ENCODE results near the gene PYGB.

The PYGB gene

DNA sequence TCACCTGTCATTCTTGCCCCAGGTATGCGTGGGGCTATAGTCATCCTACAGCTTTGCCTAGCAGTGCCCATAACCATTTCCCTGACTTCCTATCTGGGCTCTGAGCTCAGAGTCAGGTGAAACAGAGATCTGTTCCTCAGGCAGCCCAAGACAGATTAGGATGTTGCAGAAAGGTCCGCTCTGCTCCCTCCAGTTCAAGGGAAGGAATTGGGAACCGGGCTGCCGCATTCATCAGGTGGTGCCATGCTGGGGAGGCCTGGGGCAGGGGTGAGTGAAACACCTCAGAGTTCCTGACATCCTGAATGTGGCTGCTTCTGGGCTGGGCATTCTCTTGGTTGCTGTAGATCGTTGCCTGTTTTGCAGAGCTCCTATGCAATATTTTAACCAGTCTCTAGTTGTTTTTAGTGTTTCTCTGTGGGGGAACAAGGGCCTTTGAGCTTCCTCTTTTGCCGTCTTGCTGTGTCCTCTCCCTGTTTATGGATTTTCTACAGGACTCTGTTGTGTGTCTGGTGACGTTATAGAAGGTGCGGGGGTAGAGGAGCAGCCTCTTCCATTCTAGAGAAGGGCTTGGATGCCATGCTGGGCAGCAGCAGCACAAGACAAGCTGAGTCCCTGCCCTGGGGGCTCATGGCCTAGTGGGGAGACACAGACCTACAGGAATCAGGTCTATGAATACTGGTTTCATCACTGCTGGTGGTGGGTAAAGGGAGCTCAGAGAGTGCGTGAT lies 43.2 kb upstream of the PYGB start:
- no peak overlapping the region for H3K4me3 ChIP-seq (ENCODE audit: low read depth, low read length)
- peak; percentile 66 for DNase-seq (ENCODE audit: low read depth)
- TF ChIP-seq, protein P1, sequence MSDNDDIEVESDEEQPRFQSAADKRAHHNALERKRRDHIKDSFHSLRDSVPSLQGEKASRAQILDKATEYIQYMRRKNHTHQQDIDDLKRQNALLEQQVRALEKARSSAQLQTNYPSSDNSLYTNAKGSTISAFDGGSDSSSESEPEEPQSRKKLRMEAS (IDR thresholded peaks at IDR 0.05; ENCODE audit: low read depth, low read length), result no peak
- TF ChIP-seq, protein P2, sequence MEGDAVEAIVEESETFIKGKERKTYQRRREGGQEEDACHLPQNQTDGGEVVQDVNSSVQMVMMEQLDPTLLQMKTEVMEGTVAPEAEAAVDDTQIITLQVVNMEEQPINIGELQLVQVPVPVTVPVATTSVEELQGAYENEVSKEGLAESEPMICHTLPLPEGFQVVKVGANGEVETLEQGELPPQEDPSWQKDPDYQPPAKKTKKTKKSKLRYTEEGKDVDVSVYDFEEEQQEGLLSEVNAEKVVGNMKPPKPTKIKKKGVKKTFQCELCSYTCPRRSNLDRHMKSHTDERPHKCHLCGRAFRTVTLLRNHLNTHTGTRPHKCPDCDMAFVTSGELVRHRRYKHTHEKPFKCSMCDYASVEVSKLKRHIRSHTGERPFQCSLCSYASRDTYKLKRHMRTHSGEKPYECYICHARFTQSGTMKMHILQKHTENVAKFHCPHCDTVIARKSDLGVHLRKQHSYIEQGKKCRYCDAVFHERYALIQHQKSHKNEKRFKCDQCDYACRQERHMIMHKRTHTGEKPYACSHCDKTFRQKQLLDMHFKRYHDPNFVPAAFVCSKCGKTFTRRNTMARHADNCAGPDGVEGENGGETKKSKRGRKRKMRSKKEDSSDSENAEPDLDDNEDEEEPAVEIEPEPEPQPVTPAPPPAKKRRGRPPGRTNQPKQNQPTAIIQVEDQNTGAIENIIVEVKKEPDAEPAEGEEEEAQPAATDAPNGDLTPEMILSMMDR (IDR thresholded peaks at IDR 0.05; ENCODE audit: low read depth, low read length), result no peak
- no peak for TF ChIP-seq MYC (IDR thresholded peaks at IDR 0.05; ENCODE audit: low read depth, low read length)
- no peak for TF ChIP-seq POLR2A (IDR thresholded peaks at IDR 0.05; ENCODE audit: extremely low read depth, insufficient read length)

DNA sequence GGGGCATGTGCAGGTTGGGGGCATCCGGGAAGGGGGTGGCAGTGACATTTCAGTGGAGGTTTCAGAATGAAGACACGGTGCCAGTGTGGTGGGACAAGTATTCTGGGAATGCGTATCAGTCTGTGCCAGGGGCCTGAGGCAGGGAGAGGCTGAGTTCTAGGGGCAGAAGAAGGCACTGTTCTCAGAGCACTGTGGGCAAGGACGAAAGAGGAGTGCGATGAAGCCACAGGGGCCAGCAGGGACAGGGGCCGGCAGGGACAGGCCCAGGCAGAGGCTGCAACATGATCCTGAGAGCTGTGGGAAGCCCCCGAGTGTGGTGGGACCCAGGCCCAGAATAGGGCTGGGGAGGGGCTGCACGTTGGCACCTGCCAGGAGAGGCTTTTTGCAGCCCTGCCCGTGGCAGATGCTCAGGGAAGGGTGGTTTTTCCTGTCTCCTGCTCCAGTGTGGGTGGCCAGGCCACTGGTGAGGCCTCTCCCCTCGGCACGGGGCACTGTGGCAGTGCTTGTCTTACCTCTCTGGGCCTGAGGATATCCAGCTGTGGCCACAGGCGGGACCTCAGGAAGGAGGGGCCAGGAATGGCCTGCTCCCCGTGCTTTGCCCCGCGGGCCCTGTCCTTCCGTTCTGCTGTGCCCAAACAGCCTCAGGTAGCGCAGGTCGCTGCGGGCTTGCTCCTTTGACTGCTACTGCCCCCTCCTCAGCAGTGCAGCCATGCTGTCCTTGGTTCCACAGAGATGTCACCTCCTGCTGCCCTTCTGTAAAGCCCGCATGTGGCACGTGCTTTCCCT lies 42.4 kb upstream of the PYGB start:
- DNase-seq (ENCODE audit: low read depth), result no peak
- no peak overlapping the region for H3K4me3 ChIP-seq (ENCODE audit: low read depth, low read length)
- TF ChIP-seq, protein P2 (IDR thresholded peaks at IDR 0.05; ENCODE audit: low read depth, low read length), result no peak

DNA sequence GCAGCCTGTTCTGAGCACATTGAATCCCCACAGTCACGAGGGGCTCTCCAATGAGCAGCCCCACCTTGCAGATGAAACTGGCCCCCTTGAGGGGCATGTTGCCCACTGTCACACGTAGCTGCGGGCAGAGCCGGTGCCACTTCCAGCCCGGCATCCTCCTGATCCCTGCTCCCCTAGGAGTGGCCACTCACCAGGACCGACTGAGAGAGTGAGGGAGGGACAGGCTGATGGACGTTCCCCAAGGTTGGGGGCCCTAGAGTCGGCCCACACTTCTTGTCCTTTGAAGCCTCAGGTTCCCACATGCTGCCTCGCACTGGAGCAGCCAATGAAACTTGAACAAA lies 41.9 kb upstream of the PYGB start:
- TF ChIP-seq, protein P1 (IDR thresholded peaks at IDR 0.05; ENCODE audit: low read depth, low read length), result no peak
- no peak for TF ChIP-seq POLR2A (IDR thresholded peaks at IDR 0.05; ENCODE audit: extremely low read depth, insufficient read length)
- TF ChIP-seq, protein P2 (IDR thresholded peaks at IDR 0.05; ENCODE audit: low read depth, low read length), result no peak
- no peak for TF ChIP-seq MYC (IDR thresholded peaks at IDR 0.05; ENCODE audit: low read depth, low read length)
- DNase-seq (ENCODE audit: low read depth), result no peak
- H3K4me3 ChIP-seq (ENCODE audit: low read depth, low read length), result no peak overlapping the region

DNA sequence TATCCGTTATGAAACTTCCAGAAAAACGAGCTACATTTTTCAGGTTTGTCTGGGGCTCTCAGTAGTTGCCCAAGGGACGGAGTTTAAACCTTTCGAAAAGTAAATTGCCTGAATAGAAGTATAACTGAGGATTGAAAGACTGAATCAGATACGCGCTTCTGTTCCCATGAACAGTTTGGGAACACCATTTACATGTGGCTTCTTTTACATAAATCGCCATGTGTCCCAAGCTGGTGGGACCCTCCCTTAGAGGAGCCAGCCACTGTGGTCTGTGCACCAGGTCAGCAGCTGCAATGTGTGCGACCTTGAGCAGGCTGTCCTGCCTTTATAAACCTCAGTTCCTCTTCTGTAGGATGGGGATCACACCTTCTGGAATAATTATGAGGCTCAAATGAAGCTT lies 41.3 kb upstream of the PYGB start:
- no peak overlapping the region for H3K4me3 ChIP-seq (ENCODE audit: low read depth, low read length)

DNA sequence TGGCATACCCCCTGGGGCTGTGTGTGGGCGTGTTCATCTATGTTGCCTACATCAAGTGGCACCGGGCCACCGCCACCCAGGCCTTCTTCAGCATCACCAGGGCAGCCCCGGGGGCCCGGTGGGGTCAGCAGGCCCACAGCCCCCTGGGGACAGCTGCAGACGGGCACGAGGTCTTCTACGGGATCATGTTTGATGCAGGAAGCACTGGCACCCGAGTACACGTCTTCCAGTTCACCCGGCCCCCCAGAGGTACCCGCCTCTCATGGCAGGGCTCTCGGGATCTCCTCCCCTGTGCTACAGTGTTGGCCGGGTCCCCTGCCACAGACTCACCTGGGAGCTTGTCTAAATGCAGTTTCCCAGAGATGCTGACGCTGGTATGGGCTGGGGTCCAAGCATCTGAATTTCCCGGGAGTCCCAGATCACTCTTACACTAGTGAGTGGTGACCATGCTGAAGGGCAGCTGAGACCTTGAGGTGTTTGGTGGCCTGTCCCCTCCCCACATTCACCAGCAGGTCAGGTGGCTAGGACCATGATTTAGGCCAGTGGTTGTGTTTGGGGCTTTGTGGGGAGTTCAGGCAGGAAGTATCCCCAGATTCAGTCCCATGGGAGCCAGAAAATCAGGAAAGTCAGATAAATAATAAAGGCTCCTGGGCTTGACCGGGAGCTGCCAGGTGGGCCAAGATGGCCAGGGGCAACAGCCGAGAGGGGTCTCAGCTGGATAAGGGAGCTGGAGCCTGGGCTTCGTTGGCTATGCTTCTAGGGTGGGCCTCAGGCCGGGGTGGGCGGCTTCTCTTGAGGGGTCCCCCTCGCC lies 40.5 kb upstream of the PYGB start:
- no peak for TF ChIP-seq MYC (IDR thresholded peaks at IDR 0.05; ENCODE audit: low read depth, low read length)
- TF ChIP-seq POLR2A (IDR thresholded peaks at IDR 0.05; ENCODE audit: extremely low read depth, insufficient read length), result no peak
- TF ChIP-seq, protein P2 (IDR thresholded peaks at IDR 0.05; ENCODE audit: low read depth, low read length), result no peak
- TF ChIP-seq, protein P1 (IDR thresholded peaks at IDR 0.05; ENCODE audit: low read depth, low read length), result no peak
- no peak overlapping the region for H3K4me3 ChIP-seq (ENCODE audit: low read depth, low read length)
- no peak for DNase-seq (ENCODE audit: low read depth)

More for the DNA sequence above, 41.3 kb upstream of the PYGB start:
- TF ChIP-seq POLR2A (IDR thresholded peaks at IDR 0.05; ENCODE audit: extremely low read depth, insufficient read length) (no peak), MYC (IDR thresholded peaks at IDR 0.05; ENCODE audit: low read depth, low read length) (no peak)
- TF ChIP-seq, protein P2 (IDR thresholded peaks at IDR 0.05; ENCODE audit: low read depth, low read length), result no peak
- TF ChIP-seq, protein P1 (IDR thresholded peaks at IDR 0.05; ENCODE audit: low read depth, low read length), result no peak
- no peak for DNase-seq (ENCODE audit: low read depth)
